NCI-H748 treated with DMSO at 0.1 percent for 48 hours (cell line): ENCODE measurements around the gene IGFBP3.
"Not testable (repeated sequence)": the region's sequence is repeated elsewhere in the genome, so short reads cannot be mapped to it uniquely, and the experiment has no call there.

Source experiments
- DNase-seq: peaks from one replicate; lab custom pipeline; 2025; lab: John Stamatoyannopoulos, UW

IGFBP3 gene

GRCh38 chr7:45920502-45921380, at the start of gene IGFBP3:
Gene IGFBP3 (minus strand): TSS chr7:45921272. CDS start chr7:45921140, 132 bp downstream.
- peak; percentile 50 for DNase-seq

GRCh38 chr7:45970454-45970853, 49.4 kb upstream of the IGFBP3 start:
- no peak for DNase-seq

GRCh38 chr7:45969940-45970339, 48.9 kb upstream of the IGFBP3 start:
- no peak for DNase-seq

GRCh38 chr7:45968856-45969541, 47.9 kb upstream of the IGFBP3 start:
- no peak for DNase-seq

GRCh38 chr7:45968312-45968711, 47.2 kb upstream of the IGFBP3 start:
- DNase-seq: no peak

GRCh38 chr7:45967591-45968157, 46.6 kb upstream of the IGFBP3 start:
- no peak for DNase-seq

GRCh38 chr7:45962861-45963260, 41.8 kb upstream of the IGFBP3 start:
- no peak for DNase-seq

GRCh38 chr7:45957721-45958120, 36.6 kb upstream of the IGFBP3 start:
- DNase-seq: no peak

- no peak for DNase-seq
These were observed 34.2 kb upstream of the IGFBP3 start for GRCh38 chr7:45955286-45955685.

- DNase-seq: not testable (repeated sequence)
These were observed 32.0 kb upstream of the IGFBP3 start for GRCh38 chr7:45953055-45953454.

GRCh38 chr7:45944058-45944457, 23.0 kb upstream of the IGFBP3 start:
- DNase-seq: no peak

GRCh38 chr7:45940939-45941338, 19.9 kb upstream of the IGFBP3 start:
- no peak for DNase-seq

GRCh38 chr7:45940237-45940781, 19.2 kb upstream of the IGFBP3 start:
- not testable (repeated sequence) for DNase-seq

- no peak for DNase-seq
These were observed 18.5 kb upstream of the IGFBP3 start for GRCh38 chr7:45939574-45939973.

GRCh38 chr7:45938626-45939302, 17.7 kb upstream of the IGFBP3 start:
- DNase-seq: no peak

- no peak for DNase-seq
These were observed 16.8 kb upstream of the IGFBP3 start for GRCh38 chr7:45937862-45938261.

GRCh38 chr7:45937301-45937700, 16.2 kb upstream of the IGFBP3 start:
- DNase-seq: no peak

- DNase-seq: no peak
These were observed 9.9 kb upstream of the IGFBP3 start for GRCh38 chr7:45930967-45931366.

- DNase-seq: no peak
These were observed 6.6 kb upstream of the IGFBP3 start for GRCh38 chr7:45927721-45928120.

GRCh38 chr7:45924283-45924682, 3.2 kb upstream of the IGFBP3 start:
- no peak for DNase-seq

GRCh38 chr7:45923818-45924217, 2.7 kb upstream of the IGFBP3 start:
- no peak for DNase-seq

- peak; percentile 42 for DNase-seq
These were observed 2.2 kb upstream of the IGFBP3 start for GRCh38 chr7:45923290-45923689.
